ENCODE results near the gene ATP4B. TPM values are rescaled to one million over a fixed set of nuclear protein-coding genes. Genes with fewer than 3 reads are reported as not detected.

ATP4B gene
- total RNA-seq, 1 experiment from 2014 or later = not detected

DNA sequence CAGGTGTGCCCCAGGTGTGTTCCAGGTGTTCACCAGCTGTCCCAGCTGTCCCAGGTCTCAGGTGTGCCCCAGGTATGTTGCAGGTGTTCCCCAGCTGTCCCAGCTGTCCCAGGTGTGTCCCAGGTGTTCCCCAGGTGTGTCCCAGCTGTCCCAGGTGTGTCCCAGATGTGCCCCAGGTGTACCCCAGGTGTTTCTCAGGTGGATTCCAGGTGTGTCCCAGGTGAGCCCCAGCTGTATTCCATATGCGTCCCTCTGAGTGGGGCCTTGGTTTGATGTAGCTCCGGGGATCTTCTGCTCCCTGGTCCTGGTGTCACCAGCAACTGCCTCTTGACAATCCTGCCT lies 8.3 kb upstream of the ATP4B start:
- no peak overlapping the region for H3K4me3 ChIP-seq (ENCODE audit: low read depth in 2 of 2, low read length in 2 of 2)
- in situ Hi-C loops (cut with HindIII; ENCODE audit: low pct_unique_long_range_greater_than_20kb, low sequenced_read_pairs) (no loop called here), intact Hi-C loops (cut with micrococcal nuclease; ENCODE audit: unreplicated experiment) (no loop called here)
- POLR2A ChIA-PET = no interaction called here
- DNase-seq (ENCODE audit: low read depth, low spot score) (no peak), ATAC-seq (no peak)
- no peaks in the 10 kb centered on the region for H3K9me3 ChIP-seq (ENCODE audit: control insufficient read depth, insufficient read depth, low read depth, low read length)
- H3K4me1 ChIP-seq (ENCODE audit: control insufficient read depth, insufficient read depth, low read length) = no peaks in the 10 kb centered on the region
- TF ChIP-seq, protein P1, sequence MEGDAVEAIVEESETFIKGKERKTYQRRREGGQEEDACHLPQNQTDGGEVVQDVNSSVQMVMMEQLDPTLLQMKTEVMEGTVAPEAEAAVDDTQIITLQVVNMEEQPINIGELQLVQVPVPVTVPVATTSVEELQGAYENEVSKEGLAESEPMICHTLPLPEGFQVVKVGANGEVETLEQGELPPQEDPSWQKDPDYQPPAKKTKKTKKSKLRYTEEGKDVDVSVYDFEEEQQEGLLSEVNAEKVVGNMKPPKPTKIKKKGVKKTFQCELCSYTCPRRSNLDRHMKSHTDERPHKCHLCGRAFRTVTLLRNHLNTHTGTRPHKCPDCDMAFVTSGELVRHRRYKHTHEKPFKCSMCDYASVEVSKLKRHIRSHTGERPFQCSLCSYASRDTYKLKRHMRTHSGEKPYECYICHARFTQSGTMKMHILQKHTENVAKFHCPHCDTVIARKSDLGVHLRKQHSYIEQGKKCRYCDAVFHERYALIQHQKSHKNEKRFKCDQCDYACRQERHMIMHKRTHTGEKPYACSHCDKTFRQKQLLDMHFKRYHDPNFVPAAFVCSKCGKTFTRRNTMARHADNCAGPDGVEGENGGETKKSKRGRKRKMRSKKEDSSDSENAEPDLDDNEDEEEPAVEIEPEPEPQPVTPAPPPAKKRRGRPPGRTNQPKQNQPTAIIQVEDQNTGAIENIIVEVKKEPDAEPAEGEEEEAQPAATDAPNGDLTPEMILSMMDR (IDR thresholded peaks at IDR 0.05) = no peak
- TF ChIP-seq SIN3A (IDR thresholded peaks at IDR 0.05; ENCODE audit: borderline replicate concordance, insufficient read depth, low read depth, low read length) (no peak), POLR2AphosphoS5 (IDR thresholded peaks at IDR 0.05; ENCODE audit: low read depth, low read length) (no peak)
- TF ChIP-seq, protein P2, sequence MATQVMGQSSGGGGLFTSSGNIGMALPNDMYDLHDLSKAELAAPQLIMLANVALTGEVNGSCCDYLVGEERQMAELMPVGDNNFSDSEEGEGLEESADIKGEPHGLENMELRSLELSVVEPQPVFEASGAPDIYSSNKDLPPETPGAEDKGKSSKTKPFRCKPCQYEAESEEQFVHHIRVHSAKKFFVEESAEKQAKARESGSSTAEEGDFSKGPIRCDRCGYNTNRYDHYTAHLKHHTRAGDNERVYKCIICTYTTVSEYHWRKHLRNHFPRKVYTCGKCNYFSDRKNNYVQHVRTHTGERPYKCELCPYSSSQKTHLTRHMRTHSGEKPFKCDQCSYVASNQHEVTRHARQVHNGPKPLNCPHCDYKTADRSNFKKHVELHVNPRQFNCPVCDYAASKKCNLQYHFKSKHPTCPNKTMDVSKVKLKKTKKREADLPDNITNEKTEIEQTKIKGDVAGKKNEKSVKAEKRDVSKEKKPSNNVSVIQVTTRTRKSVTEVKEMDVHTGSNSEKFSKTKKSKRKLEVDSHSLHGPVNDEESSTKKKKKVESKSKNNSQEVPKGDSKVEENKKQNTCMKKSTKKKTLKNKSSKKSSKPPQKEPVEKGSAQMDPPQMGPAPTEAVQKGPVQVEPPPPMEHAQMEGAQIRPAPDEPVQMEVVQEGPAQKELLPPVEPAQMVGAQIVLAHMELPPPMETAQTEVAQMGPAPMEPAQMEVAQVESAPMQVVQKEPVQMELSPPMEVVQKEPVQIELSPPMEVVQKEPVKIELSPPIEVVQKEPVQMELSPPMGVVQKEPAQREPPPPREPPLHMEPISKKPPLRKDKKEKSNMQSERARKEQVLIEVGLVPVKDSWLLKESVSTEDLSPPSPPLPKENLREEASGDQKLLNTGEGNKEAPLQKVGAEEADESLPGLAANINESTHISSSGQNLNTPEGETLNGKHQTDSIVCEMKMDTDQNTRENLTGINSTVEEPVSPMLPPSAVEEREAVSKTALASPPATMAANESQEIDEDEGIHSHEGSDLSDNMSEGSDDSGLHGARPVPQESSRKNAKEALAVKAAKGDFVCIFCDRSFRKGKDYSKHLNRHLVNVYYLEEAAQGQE (IDR thresholded peaks at IDR 0.05; ENCODE audit: insufficient read depth in 1 of 2, low read depth in 2 of 2, low read length in 1 of 2) = no peak
- no peaks in the 10 kb centered on the region for H3K36me3 ChIP-seq (ENCODE audit: control insufficient read depth, insufficient read depth, low read length)
- BruUV-seq (replicated peaks) = no TSS peak
- CTCF ChIA-PET = no interaction called here
- no peak overlapping the region for H3K27ac ChIP-seq (ENCODE audit: low read length)
- no peaks in the 10 kb centered on the region for H3K27me3 ChIP-seq (ENCODE audit: control insufficient read depth, insufficient read depth, low read length)

DNA sequence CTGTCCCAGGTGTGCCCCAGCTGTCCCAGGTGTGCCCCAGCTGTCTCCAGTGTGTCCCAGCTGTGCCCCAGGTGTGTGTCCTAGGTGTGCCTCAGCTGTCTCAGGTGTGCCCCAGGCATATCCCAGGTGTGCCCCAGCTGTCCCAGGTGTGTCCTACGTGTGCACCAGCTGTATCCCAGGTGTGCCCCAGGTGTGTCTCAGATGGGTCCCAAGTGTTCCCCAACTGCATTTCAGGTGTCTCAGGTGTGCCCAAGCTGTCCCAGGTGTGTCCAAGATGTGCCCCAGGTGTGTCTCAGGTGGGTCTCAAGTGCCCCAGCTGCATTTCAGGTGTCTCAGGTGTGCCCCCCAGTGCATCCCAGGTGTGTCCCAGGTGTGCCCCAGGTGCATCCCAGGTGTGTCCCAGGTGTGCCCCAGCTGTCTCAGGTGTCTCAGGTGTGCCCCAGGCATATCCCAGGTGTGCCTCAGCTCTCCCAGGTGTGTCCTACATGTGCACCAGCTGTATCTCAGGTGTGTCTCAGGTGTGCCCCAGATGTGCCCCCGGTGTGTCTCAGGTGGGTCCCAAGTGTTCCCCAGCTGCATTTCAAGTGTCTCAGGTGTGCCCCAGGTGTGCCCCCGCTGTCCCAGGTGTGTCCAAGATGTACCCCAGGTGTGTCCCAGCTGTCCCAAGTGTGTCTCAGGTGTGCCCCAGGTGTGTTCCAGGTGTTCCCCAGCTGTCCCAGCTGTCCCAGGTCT lies 7.8 kb upstream of the ATP4B start:
- POLR2A ChIA-PET = no interaction called here
- intact Hi-C loops (cut with micrococcal nuclease; ENCODE audit: unreplicated experiment) = no loop called here
- in situ Hi-C loops (cut with HindIII; ENCODE audit: low pct_unique_long_range_greater_than_20kb, low sequenced_read_pairs) = no loop called here
- no peaks in the 10 kb centered on the region for H3K4me1 ChIP-seq (ENCODE audit: control insufficient read depth, insufficient read depth, low read length)
- no peaks in the 10 kb centered on the region for H3K27me3 ChIP-seq (ENCODE audit: control insufficient read depth, insufficient read depth, low read length)
- no TSS peak for BruUV-seq (replicated peaks)
- TF ChIP-seq, protein P1 (IDR thresholded peaks at IDR 0.05) = no peak
- TF ChIP-seq TCF7L2 (IDR thresholded peaks at IDR 0.05; ENCODE audit: low read depth, low read length) (no peak), SIN3A (IDR thresholded peaks at IDR 0.05; ENCODE audit: borderline replicate concordance, insufficient read depth, low read depth, low read length) (no peak), POLR2AphosphoS5 (IDR thresholded peaks at IDR 0.05; ENCODE audit: low read depth, low read length) (no peak)
- TF ChIP-seq, protein P2 (IDR thresholded peaks at IDR 0.05; ENCODE audit: insufficient read depth in 1 of 2, low read depth in 2 of 2, low read length in 1 of 2) = no peak
- no peak overlapping the region for H3K27ac ChIP-seq (ENCODE audit: low read length)
- ATAC-seq = no peak
- no peak overlapping the region for H3K4me3 ChIP-seq (ENCODE audit: low read depth in 2 of 2, low read length in 2 of 2)
- CTCF ChIA-PET = no interaction called here
- DNase-seq (ENCODE audit: low read depth, low spot score) = no peak
- H3K36me3 ChIP-seq (ENCODE audit: control insufficient read depth, insufficient read depth, low read length) = no peaks in the 10 kb centered on the region
- no peaks in the 10 kb centered on the region for H3K9me3 ChIP-seq (ENCODE audit: control insufficient read depth, insufficient read depth, low read depth, low read length)
